Measurements from ENCODE around the gene PPDPF. TPM values are rescaled to one million over a fixed set of nuclear protein-coding genes. Genes with fewer than 3 reads are reported as not detected.

PPDPF gene
- total RNA-seq, 1 experiment from 2014 or later = 149 TPM

DNA sequence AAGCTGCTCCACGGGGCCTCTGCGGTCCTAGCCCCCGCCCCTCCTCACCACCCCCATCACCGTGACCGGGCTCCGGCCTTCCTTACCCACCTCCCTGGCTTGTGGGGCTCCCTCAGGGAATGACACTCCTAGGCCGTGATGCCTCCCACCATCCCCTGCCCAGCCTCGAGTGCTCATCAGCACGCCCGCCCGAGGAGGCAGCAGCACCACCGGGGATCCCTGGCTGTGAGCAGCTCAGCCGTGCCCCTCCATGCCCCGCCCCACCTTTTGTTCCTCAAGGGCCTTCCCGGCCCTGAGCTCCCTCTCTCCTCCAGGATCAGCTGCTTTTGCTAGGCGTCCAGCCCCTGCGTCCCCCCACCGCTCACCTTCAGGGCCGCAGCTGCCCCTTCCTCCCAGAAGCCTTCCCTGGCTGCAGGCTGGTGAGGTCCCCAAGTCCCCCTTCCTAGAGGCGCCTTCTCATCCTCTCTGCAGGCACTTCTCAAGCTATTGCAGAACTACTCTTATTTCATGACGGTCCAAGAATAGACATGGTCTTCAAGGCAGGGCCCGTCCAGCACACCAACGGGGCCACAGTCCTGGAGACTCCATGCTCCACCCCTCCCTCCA is 36.4 kb downstream of the PPDPF start:
- no peak overlapping the region for H4K8ac ChIP-seq (replicated peaks; ENCODE audit: insufficient read length, low read depth, low read length)
- peaks cover 9% of the 10 kb centered on the region for H3K23me2 ChIP-seq (ENCODE audit: insufficient read length, low read depth, low read length, poor library complexity, severe bottlenecking)
- H3K4me1 Mint-ChIP-seq = peaks cover 14 to 17% of the 10 kb centered on the region in 2 experiments
- no peak overlapping the region for H2BK5ac ChIP-seq (ENCODE audit: insufficient read length, low read length)
- H3K79me1 ChIP-seq (ENCODE audit: insufficient read depth, low read depth, low read length, poor library complexity, severe bottlenecking) = no peaks in the 10 kb centered on the region
- H3K79me2 ChIP-seq (ENCODE audit: insufficient read depth, low read length) = no peaks in the 10 kb centered on the region
- H2BK20ac ChIP-seq (ENCODE audit: low read depth, low read length, poor library complexity, severe bottlenecking) = no peak overlapping the region
- H3K9ac ChIP-seq (ENCODE audit: extremely low read depth, insufficient read length, low read length) = no peak overlapping the region
- H2BK120ac ChIP-seq (ENCODE audit: low read depth, low read length, poor library complexity, severe bottlenecking) = no peak overlapping the region
- H4K5ac ChIP-seq (ENCODE audit: insufficient read length, low read depth, low read length) = no peak overlapping the region
- no peak overlapping the region for H3K23ac ChIP-seq (ENCODE audit: insufficient read length, low read depth, low read length)
- no peaks in the 10 kb centered on the region; the same call in 1 of the 2 replicates for H3K27me3 Mint-ChIP-seq (ENCODE audit: low read depth)
- H3K4me2 ChIP-seq (ENCODE audit: insufficient read depth, insufficient read length, low read length) = no peak overlapping the region
- WGBS (ENCODE audit: extremely low coverage, insufficient read length, low lambda C conversion rate) = no CpG with 5 or more reads among the region's 23 CpGs
- peak overlapping the region; percentile 5 to 91 (median 79); a peak in 4 of 7 replicates for H3K27ac Mint-ChIP-seq
- no peaks in the 10 kb centered on the region for H3K9me3 ChIP-seq (ENCODE audit: control insufficient read depth, low read depth, low read length)
- no peaks in the 10 kb centered on the region for H3K27me3 ChIP-seq (ENCODE audit: insufficient read depth, low read length)
- H3K36me3 Mint-ChIP-seq (ENCODE audit: insufficient read depth in 1 of 3, low read depth in 3 of 3) = peaks cover 3 to 12% (median 11%) of the 10 kb centered on the region in 3 experiments; a peak in 6 of 7 replicates
- TF ChIP-seq, protein P1, sequence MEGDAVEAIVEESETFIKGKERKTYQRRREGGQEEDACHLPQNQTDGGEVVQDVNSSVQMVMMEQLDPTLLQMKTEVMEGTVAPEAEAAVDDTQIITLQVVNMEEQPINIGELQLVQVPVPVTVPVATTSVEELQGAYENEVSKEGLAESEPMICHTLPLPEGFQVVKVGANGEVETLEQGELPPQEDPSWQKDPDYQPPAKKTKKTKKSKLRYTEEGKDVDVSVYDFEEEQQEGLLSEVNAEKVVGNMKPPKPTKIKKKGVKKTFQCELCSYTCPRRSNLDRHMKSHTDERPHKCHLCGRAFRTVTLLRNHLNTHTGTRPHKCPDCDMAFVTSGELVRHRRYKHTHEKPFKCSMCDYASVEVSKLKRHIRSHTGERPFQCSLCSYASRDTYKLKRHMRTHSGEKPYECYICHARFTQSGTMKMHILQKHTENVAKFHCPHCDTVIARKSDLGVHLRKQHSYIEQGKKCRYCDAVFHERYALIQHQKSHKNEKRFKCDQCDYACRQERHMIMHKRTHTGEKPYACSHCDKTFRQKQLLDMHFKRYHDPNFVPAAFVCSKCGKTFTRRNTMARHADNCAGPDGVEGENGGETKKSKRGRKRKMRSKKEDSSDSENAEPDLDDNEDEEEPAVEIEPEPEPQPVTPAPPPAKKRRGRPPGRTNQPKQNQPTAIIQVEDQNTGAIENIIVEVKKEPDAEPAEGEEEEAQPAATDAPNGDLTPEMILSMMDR (conservative IDR thresholded peaks at IDR 0.05) = no peak
- H3K4ac ChIP-seq (ENCODE audit: low read depth, low read length) = no peak overlapping the region
- H3K4me1 ChIP-seq (ENCODE audit: insufficient read depth, low read length) = 0 out of 2 replicates have a peak, but pooled peaks cover 2% of the 10 kb centered on the region
- no peak overlapping the region for H2AK5ac ChIP-seq (ENCODE audit: insufficient read length, low read length)
- no peak for DNase-seq
- H2BK12ac ChIP-seq (ENCODE audit: insufficient read length, low read depth, low read length) = no peak overlapping the region
- H3K27ac ChIP-seq (ENCODE audit: insufficient read length, low read depth, low read length) = no peak overlapping the region
- no peak overlapping the region for H3T11ph ChIP-seq (ENCODE audit: low read length)
- H3K14ac ChIP-seq (ENCODE audit: insufficient read depth, low read length) = no peak overlapping the region
- no peak overlapping the region for H3K56ac ChIP-seq (ENCODE audit: insufficient read length, low read depth, low read length)
- no peaks in the 10 kb centered on the region for H3K9me3 Mint-ChIP-seq
- no peak overlapping the region for H2AFZ ChIP-seq (ENCODE audit: low read length)
- H2BK15ac ChIP-seq (ENCODE audit: low read depth, low read length) = no peak overlapping the region
- no peak overlapping the region; a peak in 1 of 5 replicates for H3K4me3 Mint-ChIP-seq
- H3K18ac ChIP-seq (ENCODE audit: insufficient read length, low read depth, low read length) = no peak overlapping the region
- no peaks in the 10 kb centered on the region for H4K20me1 ChIP-seq (ENCODE audit: control insufficient read depth, insufficient read depth, insufficient read length)
- H4K91ac ChIP-seq (ENCODE audit: insufficient read length, low read depth, low read length) = no peak overlapping the region
